HG03565 (cell line): ENCODE data around the gene SLFN14.
A peak's percentile ranks its signal among the peaks of the same experiment; 100 is the strongest.
"Not testable (repeated sequence)": the region's sequence is repeated elsewhere in the genome, so short reads cannot be mapped to it uniquely, and the experiment has no call there.

Experiments
- ATAC-seq: cut with Tn5 transposase; IDR thresholded peaks from one replicate; pipeline ENCODE4 v1.9.1; 2021; ENCODE audit warnings: mild to moderate bottlenecking, moderate library complexity; ENCODE audit not compliant: unreplicated experiment

The SLFN14 gene

GRCh38 chr17:35560703-35561102 is at the start of gene SLFN14:
Gene SLFN14, minus strand, starts transcription at chr17:35560819. Its CDS starts 2,757 bp downstream, at chr17:35558062.
- ATAC-seq = no peak

DNA sequence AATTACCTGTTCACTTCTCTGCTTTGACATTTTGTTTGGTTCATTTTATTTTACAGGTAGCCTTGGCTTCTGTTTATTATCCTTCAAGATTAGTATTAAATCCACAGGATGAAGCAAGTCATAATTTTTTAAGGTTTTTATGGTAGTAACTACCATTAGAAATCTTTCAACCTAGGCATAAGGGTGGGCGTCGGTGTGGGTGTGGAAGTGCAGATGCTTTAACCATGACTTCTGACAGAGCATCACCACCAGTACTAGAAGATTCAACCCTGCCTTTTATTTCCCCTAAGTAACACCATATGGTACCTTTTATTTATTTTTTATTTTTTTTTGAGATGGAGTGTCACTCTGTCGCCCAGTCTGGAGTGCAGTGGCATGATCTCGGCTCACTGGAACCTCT is 49.2 kb upstream of the SLFN14 start:
- no peak for ATAC-seq

DNA sequence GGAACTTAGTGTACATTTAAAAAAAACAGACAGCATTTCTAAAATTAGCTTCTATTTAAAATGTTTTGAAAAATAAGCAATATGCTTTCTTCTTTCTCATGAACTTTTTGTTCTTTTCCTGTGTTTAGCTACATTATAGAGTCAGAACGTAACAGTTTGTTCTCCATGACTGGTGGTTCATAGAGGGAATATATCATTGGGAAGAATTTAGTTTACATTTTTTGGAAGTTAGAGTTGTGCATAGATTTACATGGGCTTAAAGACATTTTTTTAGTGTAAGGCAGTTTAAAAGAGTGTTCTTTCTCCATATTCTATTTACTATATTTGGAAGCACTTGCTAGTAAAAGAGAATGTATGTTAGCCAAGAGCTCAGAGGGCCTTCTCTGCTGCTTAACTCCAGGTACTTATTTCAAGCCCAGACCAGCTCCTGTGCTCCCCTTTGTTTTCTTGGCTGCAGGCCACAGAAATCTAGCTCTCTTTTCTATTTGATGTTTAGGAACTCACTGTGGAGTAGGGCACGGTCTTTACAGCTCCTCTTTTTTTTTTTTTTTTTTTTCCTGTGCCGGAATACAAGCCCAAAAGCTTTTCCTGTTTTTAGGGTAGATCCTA is 46.7 kb upstream of the SLFN14 start:
- ATAC-seq = no peak

GRCh38 chr17:35605678-35606077 is 45.1 kb upstream of the SLFN14 start:
- no peak for ATAC-seq

- ATAC-seq = no peak
Observed at GRCh38 chr17:35603674-35604073, 43.1 kb upstream of the SLFN14 start.

DNA sequence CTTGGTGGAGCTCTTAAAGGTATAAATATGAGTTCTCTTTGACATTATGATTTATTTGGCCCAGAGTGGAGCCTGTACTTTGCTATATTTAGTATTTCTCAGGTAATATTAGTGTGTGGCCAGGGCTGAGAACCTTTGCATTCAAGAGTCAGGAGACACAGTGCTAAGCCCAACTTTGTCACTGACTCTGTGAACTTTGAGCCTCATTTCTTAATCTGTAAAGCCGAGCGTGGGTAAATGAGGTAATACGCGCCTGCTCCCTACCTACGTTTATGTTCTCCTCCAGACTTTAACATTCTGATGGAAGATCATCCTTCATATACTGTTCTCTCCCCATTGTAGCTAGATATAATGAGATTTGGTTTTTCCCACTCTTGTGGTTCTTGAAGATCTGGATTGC is 37.0 kb upstream of the SLFN14 start:
- ATAC-seq = no peak

DNA sequence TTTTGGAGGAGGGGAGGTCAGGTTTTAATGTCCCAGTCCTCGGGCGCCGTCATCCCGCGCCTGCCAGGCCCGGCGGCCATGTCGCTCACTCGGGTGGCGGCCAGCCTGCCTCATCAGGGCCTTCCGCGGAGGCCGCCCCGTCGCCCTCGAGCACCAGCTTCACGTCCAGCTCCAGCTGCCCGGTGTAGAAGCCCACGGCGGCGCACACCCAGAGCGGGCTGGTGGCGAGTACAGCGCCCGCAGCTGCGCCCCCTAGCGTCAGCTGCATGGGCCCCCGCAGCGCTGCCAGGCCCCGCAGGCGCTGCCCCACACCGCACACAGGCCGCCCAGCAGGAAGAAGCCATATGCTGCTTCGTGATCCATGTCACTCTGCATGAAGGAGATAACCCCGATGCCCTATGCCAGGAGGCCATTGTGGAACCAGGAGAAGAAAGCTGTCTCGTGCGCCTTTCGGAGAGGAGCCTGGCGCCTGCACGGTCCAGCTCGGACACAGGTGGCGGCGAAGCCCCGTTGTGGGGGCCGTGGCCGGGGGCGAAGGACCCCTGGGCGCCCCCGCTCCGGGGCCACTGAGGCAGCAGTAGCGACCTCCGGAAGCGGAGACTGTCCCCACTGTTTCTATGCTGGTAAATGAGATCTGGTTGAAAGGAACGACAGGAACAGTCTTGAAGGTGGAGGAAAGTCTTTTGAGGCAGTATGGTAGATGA is 36.1 kb upstream of the SLFN14 start:
- no peak for ATAC-seq

GRCh38 chr17:35596072-35596471 is 35.5 kb upstream of the SLFN14 start:
- ATAC-seq = no peak

DNA sequence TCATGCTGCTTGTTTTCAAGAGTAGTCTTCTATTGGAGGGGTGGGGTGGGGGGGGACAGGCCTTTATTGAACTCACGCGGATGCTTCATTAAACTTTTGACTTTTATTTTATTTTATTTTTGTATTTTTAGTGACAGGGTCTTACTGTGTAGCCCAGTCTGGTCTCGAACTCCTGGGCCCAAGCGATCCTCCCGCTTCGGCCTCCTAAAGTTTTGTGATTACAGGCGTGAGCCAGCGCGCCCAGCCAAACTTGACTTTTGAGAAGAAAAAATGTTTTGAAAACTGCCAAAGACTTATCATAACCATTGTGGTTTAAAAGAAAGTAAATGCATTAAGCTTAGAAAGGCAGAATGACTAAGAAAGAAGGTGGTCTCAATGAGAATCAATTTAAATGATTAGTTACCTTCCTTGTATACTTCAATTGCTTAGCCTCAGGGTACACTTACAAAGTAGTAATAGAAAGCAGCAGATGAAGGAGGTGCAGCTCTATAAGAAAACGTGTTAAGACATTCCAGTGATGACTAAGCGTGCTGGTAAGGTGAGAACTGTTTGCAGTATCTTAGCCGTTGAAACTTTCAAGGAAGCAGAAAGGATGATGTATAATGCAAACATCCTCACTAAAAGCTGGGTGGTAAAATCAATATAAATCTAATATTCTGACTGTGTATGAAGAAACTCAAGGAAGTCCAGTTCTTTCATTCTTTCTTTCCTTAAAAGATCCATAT is 27.7 kb upstream of the SLFN14 start:
- ATAC-seq = no peak

- ATAC-seq = peak; percentile 71
Observed at GRCh38 chr17:35587074-35587961, 26.7 kb upstream of the SLFN14 start, which contains the start of gene AP2B1. Gene AP2B1, plus strand, starts transcription at chr17:35587322. Its CDS starts 6,709 bp downstream, at chr17:35594031.

DNA sequence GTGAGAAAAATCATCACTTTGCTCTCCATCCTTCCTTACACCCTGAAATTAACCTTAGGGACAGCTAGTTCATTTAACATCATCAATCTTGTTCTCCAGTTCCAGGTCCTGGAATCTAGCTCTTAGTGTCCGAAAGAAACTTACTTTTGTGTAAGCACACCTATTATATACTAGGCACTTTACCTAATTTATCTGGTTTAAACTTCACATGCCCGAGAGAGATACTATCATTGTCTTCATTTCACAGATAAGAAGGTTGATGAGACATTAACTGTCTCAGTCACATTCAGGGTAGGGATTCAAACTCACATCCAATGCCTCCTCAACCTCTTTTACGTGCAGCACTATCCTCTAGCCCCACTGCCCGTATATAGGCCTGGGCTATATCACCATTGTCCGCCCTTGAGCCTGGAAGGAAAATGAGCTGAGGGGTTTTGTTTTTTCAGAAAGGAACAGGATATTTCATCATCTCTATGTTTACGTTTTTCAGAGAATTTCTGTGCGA is 26.0 kb upstream of the SLFN14 start:
- ATAC-seq = peak; percentile 10

GRCh38 chr17:35584061-35584460 is 23.4 kb upstream of the SLFN14 start:
- no peak for ATAC-seq

DNA sequence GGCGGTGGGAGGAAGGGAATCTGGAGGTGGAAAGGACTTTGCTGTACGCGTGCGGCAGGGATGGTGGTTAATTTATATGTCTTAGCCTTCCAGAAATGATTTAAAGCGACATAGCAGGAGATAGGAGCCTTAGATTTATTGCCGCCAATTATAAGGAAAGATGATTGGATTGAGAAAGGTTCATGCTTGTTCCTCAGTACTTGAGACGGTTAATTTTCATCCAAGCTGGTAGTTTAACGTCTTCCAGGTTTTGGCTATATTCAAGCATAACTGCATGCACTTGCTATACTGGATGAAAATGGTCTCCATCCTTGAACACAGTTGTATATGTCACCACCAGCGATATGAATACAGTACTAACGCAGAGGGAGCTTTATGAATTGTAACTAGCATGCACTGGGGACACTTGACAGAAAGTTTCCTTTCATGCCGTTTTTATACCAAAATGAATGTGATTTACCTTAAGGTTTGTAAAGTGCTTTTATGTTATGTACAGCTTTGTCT is 18.4 kb upstream of the SLFN14 start:
- ATAC-seq = no peak

GRCh38 chr17:35578197-35578928 is 17.7 kb upstream of the SLFN14 start, which contains the start of gene PEX12:
Gene PEX12, minus strand, starts transcription at chr17:35578571. Its CDS starts 550 bp downstream, at chr17:35578021.
- ATAC-seq = peak; percentile 81

GRCh38 chr17:35577830-35578196 is 17.2 kb upstream of the SLFN14 start:
- no peak for ATAC-seq

DNA sequence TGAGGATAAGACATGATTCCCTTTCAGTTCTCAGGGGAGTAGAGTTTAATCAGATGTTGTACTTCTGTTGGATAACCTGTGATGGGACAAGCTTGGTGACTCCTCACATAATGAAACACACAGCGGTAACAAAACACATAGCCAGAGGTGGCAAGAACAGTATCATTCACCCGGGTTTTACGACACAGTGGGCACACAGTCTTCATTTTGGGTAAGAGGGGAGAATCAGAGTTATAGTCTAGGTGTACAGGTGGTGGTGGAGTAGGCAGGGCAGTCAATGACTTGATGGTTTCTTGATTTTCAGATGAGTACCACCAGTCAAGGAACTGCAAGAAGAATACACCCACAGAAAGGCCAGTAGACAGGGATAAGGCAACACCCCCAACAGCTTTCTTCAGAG is 15.1 kb upstream of the SLFN14 start:
- ATAC-seq = no peak

GRCh38 chr17:35569405-35569804 is 8.8 kb upstream of the SLFN14 start:
- ATAC-seq = no peak

DNA sequence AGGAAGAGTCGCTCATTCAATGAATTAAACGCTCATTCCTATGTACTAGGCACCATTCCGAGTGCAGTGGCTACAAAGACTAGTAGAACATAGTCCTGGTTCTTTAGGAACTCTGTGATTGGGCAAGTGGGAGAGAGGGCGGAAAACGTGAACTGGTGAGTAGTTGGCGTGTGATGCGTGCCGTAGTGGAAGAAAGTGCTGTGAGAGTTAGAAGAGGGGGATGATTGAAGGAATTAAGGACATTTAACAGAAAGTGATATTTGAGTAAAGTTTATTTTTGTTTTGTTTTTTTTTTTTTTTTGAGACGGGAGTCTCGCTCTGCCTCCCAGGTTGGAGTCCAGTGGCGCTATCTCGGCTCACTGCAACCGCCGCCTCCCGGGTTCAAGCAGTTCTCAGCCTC is 7.9 kb upstream of the SLFN14 start:
- no peak for ATAC-seq

GRCh38 chr17:35566968-35567367 is 6.3 kb upstream of the SLFN14 start:
- ATAC-seq = no peak

- not testable (repeated sequence) for ATAC-seq
Observed at GRCh38 chr17:35563181-35563580, 2.6 kb upstream of the SLFN14 start.
